H1 (cell line): ENCODE data around the gene PDLIM4. TPM values are rescaled to one million over a fixed set of nuclear protein-coding genes. Genes with fewer than 3 reads are reported as not detected.

Experiments
- ATF2 ChIP-seq: IDR thresholded peaks from 2 replicates; pipeline ENCODE4 v1.6.1; 2012; ENCODE audit warnings: low read length, inconsistent platforms
- ATF3 ChIP-seq: IDR thresholded peaks from 2 replicates; pipeline ENCODE4 v1.6.1; 2011; ENCODE audit warnings: low read depth, mild to moderate bottlenecking, low read length; ENCODE audit not compliant: insufficient read depth
- EGR1 ChIP-seq: IDR thresholded peaks from 2 replicates; pipeline ENCODE4 v1.6.1; 2011; ENCODE audit warnings: low read depth, low read length, borderline replicate concordance
- GABPA ChIP-seq: IDR thresholded peaks from 2 replicates; pipeline ENCODE4 v1.6.1; 2011; ENCODE audit warnings: mild to moderate bottlenecking, low read length, moderate library complexity, borderline replicate concordance; ENCODE audit not compliant: insufficient read depth
- RAD21 ChIP-seq, 2 experiments: IDR thresholded peaks in 1 of 2; conservative IDR thresholded peaks in 1 of 2; 2 replicates each; pipeline ENCODE4 v1.6.1; 2011; ENCODE audit warnings: low read depth in 2 of 2, low read length in 2 of 2, improper control_type of control experiment in 1 of 2, inconsistent platforms in 1 of 2, mild to moderate bottlenecking in 1 of 2, moderate library complexity in 1 of 2
- SP4 ChIP-seq: IDR thresholded peaks from 2 replicates; pipeline ENCODE4 v1.6.1; 2012; ENCODE audit warnings: low read length, inconsistent platforms
- polyA plus RNA-seq, 7 experiments: library from polyadenylated mRNA; depleted of rRNA in 3 of 7; stranded (reverse) in 5 of 7; unstranded in 2 of 7; fragments of >200 nt in 5 of 7; fragments of 200-250 nt in 2 of 7; gene quantifications; 1 replicate in 5 of 7; 2 replicates in 1 of 7; 4 replicates in 1 of 7; pipeline versions ENCODE4 v1.2.1 to v1.2.3, GENCODE V29; 2011 to 2013; ENCODE audit warnings: missing spikeins in 2 of 7, mixed read lengths in 2 of 7
- total RNA-seq: library from RNA; stranded (reverse); fragmentation: NEBNext Ultra II Directional; extraction: Animal tissue kit (Norgen Biotek cat#: 25700); gene quantifications from 2 replicates; pipeline ENCODE4 v1.2.1, GENCODE V29; 2021

Gene PDLIM4
- total and polyA plus RNA-seq, 2 of the 8 experiments (the other 6 are each of a cell fraction or from before 2014, with no cell fraction given), result 10.7 to 29.1 TPM

GRCh38 chr5:132215329-132215728 lies 42.2 kb upstream of the PDLIM4 start (continued):
- TF ChIP-seq ATF2 (no peak), GABPA (no peak), RAD21 (IDR thresholded peaks at IDR 0.05 in 1 of 2, conservative IDR thresholded peaks at IDR 0.05 in 1 of 2; ENCODE audit: low read depth in 2 of 2, low read length in 2 of 2) (no peak), SP4 (no peak), EGR1 (no peak), ATF3 (no peak)
